Suprapubic skin (tissue), 4 donors: ENCODE data around the gene TEK. TPM values are rescaled to one million over a fixed set of nuclear protein-coding genes. Genes with fewer than 3 reads are reported as not detected.

Source experiments
- DNase-seq, 2 donors: peaks; one replicate each; pipeline ENCODE4 v3.0.0-alpha.2; 2019; ENCODE audit warnings: low spot score in 2 of 2
- H3K27ac ChIP-seq: fragments of 200-600 bp; sonication (generic); one replicate; pipeline ENCODE4 v1.5.1; 2019
- H3K27me3 ChIP-seq: fragments of 200-600 bp; sonication (generic); one replicate; pipeline ENCODE4 v1.5.1; 2019
- H3K36me3 ChIP-seq: fragments of 200-600 bp; sonication (generic); one replicate; pipeline ENCODE4 v1.5.1; 2019
- H3K4me1 ChIP-seq: fragments of 200-600 bp; sonication (generic); one replicate; pipeline ENCODE4 v1.5.1; 2019
- H3K4me3 ChIP-seq: fragments of 200-600 bp; sonication (generic); one replicate; pipeline ENCODE4 v1.5.1; 2019; ENCODE audit warnings: mild to moderate bottlenecking
- H3K9me3 ChIP-seq: fragments of 200-600 bp; sonication (generic); one replicate; pipeline ENCODE4 v1.5.1; 2019
- CTCF ChIP-seq, 2 donors: fragments of 200-600 bp in 1 of 2; fragments of 450-650 bp in 1 of 2; sonication (generic) in 1 of 2; IDR thresholded peaks; one replicate each; pipeline ENCODE4 v1.5.1; 2016 to 2019; ENCODE audit warnings: antibody characterized with exemption in 2 of 2, mild to moderate bottlenecking in 1 of 2, moderate library complexity in 1 of 2
- EP300 ChIP-seq: sonication (generic); formaldehyde crosslinking; IDR thresholded peaks from one replicate; pipeline ENCODE4 v1.6.1; 2017; ENCODE audit warnings: antibody characterized with exemption
- POLR2A ChIP-seq, 2 donors: fragments of 450-650 bp; IDR thresholded peaks; one replicate each; pipeline ENCODE4 v1.6.1; 2017; ENCODE audit warnings: antibody characterized with exemption in 2 of 2, mild to moderate bottlenecking in 2 of 2, moderate library complexity in 2 of 2
- POLR2AphosphoS5 ChIP-seq, 3 donors: sonication (generic); formaldehyde crosslinking; IDR thresholded peaks; one replicate each; pipeline ENCODE4 v1.6.1; 2017; ENCODE audit warnings: antibody characterized with exemption in 3 of 3
- WGBS: methylation state at CpG from one replicate; pipeline ENCODE4 v1.1.5; 2018; 5-methylcytosine and 5-hydroxymethylcytosine counted together
- total RNA-seq, 4 donors: library from RNA; depleted of rRNA; stranded (reverse); fragments of >200 nt; gene quantifications; one replicate each; pipeline ENCODE4 v1.1.0, GENCODE V29; 2016

The TEK gene
- total RNA-seq, 4 donors from 2014 or later: 2.0 to 7.1 (median 5.2) TPM

GRCh38 chr9:27131731-27132130 is 22.7 kb downstream of the TEK start:
- WGBS: 80% methylated on average over 4 of the region's 4 CpGs
- Histone ChIP-seq H3K36me3 (no peaks in the 10 kb centered on the region), H3K4me3 (no peak overlapping the region), H3K4me1 (peaks cover 4% of the 10 kb centered on the region), H3K27me3 (no peaks in the 10 kb centered on the region), H3K27ac (no peak overlapping the region), H3K9me3 (no peaks in the 10 kb centered on the region)
- DNase-seq: no peak
- TF ChIP-seq EP300: no peak
- TF ChIP-seq CTCF (IDR thresholded peaks at IDR 0.05): no peak
- TF ChIP-seq POLR2AphosphoS5 (IDR thresholded peaks at IDR 0.05): no peak
- no peak for TF ChIP-seq POLR2A (IDR thresholded peaks at IDR 0.05)

DNA sequence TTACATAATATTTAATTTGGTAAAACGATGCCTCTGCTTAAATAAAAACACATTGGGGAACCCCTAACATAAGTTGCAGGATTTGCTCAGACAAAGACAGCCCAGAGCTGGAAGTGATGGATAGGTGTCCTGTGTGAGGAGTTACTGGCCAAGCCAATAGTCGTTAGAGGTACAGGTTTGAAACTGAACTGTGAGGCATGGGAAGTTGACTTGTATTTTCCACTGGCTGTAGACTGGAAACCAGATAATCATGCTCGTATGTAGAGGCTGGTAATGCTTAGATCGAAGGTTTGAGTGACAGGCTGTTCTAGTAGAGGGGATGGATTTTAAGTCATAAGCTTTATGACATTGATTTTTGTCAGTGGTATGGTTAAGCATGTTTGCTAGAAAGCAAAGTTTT is 24.8 kb downstream of the TEK start:
- Histone ChIP-seq H3K4me3 (no peak overlapping the region), H3K27ac (no peak overlapping the region), H3K9me3 (no peaks in the 10 kb centered on the region), H3K36me3 (no peaks in the 10 kb centered on the region), H3K4me1 (no peaks in the 10 kb centered on the region), H3K27me3 (no peaks in the 10 kb centered on the region)
- WGBS: 80% methylated on average over 4 of the region's 4 CpGs
- DNase-seq: no peak
- no peak for TF ChIP-seq CTCF (IDR thresholded peaks at IDR 0.05)
- no peak for TF ChIP-seq POLR2AphosphoS5 (IDR thresholded peaks at IDR 0.05)
- TF ChIP-seq POLR2A (IDR thresholded peaks at IDR 0.05): no peak
- TF ChIP-seq EP300: no peak

DNA sequence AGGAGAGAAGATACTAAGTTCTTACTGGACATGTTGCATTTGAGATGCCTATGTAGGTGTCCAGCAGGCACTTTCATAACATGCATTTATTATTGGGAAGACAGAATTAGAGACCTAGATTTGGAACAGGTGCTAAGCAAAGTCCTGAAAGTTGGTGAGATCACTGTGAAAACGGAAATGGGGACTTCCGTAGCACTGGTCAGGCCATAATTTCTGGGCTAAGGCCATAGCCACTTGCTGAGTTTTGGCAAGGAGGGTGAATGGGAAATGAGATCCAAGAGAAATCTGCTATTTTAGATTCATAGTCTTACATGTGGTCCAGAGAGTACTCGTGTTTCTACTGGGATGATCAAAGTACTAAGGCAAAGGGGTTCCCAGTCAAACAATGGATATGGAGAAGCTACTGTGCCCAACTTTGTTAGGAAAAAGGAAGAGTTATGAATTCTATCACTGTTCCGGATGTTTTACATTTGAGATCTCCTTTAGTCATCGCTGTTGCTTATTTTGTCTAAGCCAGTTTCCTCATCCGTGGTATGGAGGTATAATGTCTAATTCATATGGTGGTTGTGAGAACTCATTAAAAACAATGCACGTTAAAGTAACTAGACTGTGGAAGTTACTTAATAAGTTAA is 33.4 kb downstream of the TEK start:
- no peak overlapping the region for H3K27ac ChIP-seq
- H3K4me3 ChIP-seq: no peak overlapping the region
- H3K9me3 ChIP-seq: no peaks in the 10 kb centered on the region
- H3K27me3 ChIP-seq: no peaks in the 10 kb centered on the region
- 87% methylated on average over 7 of the region's 7 CpGs for WGBS
- no peak for DNase-seq
- TF ChIP-seq POLR2A (IDR thresholded peaks at IDR 0.05): no peak
- no peak for TF ChIP-seq EP300
- no peak for TF ChIP-seq CTCF (IDR thresholded peaks at IDR 0.05)
- no peak for TF ChIP-seq POLR2AphosphoS5 (IDR thresholded peaks at IDR 0.05)
- no peaks in the 10 kb centered on the region for H3K4me1 ChIP-seq
- no peaks in the 10 kb centered on the region for H3K36me3 ChIP-seq

GRCh38 chr9:27145143-27145542 is 36.1 kb downstream of the TEK start:
- Histone ChIP-seq H3K4me3 (no peak overlapping the region), H3K4me1 (peaks cover under 1% of the 10 kb centered on the region), H3K9me3 (no peaks in the 10 kb centered on the region), H3K27ac (no peak overlapping the region), H3K27me3 (no peaks in the 10 kb centered on the region), H3K36me3 (no peaks in the 10 kb centered on the region)
- 53% methylated on average over 3 of the region's 3 CpGs for WGBS
- DNase-seq: no peak
- no peak for TF ChIP-seq POLR2A (IDR thresholded peaks at IDR 0.05)
- TF ChIP-seq POLR2AphosphoS5 (IDR thresholded peaks at IDR 0.05): no peak
- TF ChIP-seq CTCF (IDR thresholded peaks at IDR 0.05): no peak
- TF ChIP-seq EP300: no peak

GRCh38 chr9:27149651-27150050 is 40.6 kb downstream of the TEK start:
- no peaks in the 10 kb centered on the region for H3K36me3 ChIP-seq
- 61% methylated on average over 2 of the region's 2 CpGs for WGBS
- H3K9me3 ChIP-seq: no peaks in the 10 kb centered on the region
- H3K4me3 ChIP-seq: no peak overlapping the region
- H3K27ac ChIP-seq: no peak overlapping the region
- H3K4me1 ChIP-seq: peaks cover 21% of the 10 kb centered on the region
- no peaks in the 10 kb centered on the region for H3K27me3 ChIP-seq
- no peak for DNase-seq
- TF ChIP-seq POLR2A (IDR thresholded peaks at IDR 0.05) (no peak), POLR2AphosphoS5 (IDR thresholded peaks at IDR 0.05) (no peak), EP300 (no peak), CTCF (IDR thresholded peaks at IDR 0.05) (no peak)
